GM18873 (cell line): ENCODE measurements around the gene TLL2.

ENCODE experiments used
- ATAC-seq: cut with Tn5 transposase; IDR thresholded peaks from one replicate; pipeline ENCODE4 v1.9.1; 2021; ENCODE audit warnings: mild to moderate bottlenecking, moderate library complexity, moderate number of reproducible peaks; ENCODE audit not compliant: unreplicated experiment, low FRiP score

The TLL2 gene

GRCh38 chr10:96338279-96338925 is 175.3 kb downstream of the TLL2 start:
- no peak for ATAC-seq

GRCh38 chr10:96337106-96337505 is 176.6 kb downstream of the TLL2 start:
- ATAC-seq, result no peak

GRCh38 chr10:96334616-96335526 is 178.9 kb downstream of the TLL2 start:
- ATAC-seq, result no peak

GRCh38 chr10:96333101-96333500 is 180.6 kb downstream of the TLL2 start:
- no peak for ATAC-seq

- ATAC-seq, result no peak
These were observed 186.3 kb downstream of the TLL2 start for GRCh38 chr10:96327462-96327861.

- peak; percentile 85 for ATAC-seq
These were observed 187.9 kb downstream of the TLL2 start for GRCh38 chr10:96325719-96326373.

- ATAC-seq, result no peak
These were observed 189.3 kb downstream of the TLL2 start for GRCh38 chr10:96324447-96324846.

- ATAC-seq, result no peak
These were observed 191.5 kb downstream of the TLL2 start for GRCh38 chr10:96322275-96322674.

- no peak for ATAC-seq
These were observed 191.9 kb downstream of the TLL2 start for GRCh38 chr10:96321822-96322221.

- no peak for ATAC-seq
These were observed 193.8 kb downstream of the TLL2 start for GRCh38 chr10:96319754-96320474.

GRCh38 chr10:96317067-96317833 is 196.5 kb downstream of the TLL2 start:
- ATAC-seq, result no peak
